ENCODE results near the gene PRKAR1B.

PRKAR1B gene

GRCh38 chr7:569071-569855, 157.8 kb downstream of the PRKAR1B start:
- no peak for TF ChIP-seq TEAD4 (IDR thresholded peaks at IDR 0.05)
- no peak for TF ChIP-seq RAD21 (IDR thresholded peaks at IDR 0.05; ENCODE audit: low read depth)
- TF ChIP-seq CREB1 (IDR thresholded peaks at IDR 0.05; ENCODE audit: low read depth) = no peak
- TF ChIP-seq ZBTB7A (IDR thresholded peaks at IDR 0.05; ENCODE audit: low read depth) = no peak
- no peak for TF ChIP-seq TCF12 (IDR thresholded peaks at IDR 0.05; ENCODE audit: low read depth)
- no peak for TF ChIP-seq EP300 (IDR thresholded peaks at IDR 0.05; ENCODE audit: borderline replicate concordance)
- no peak for TF ChIP-seq MAX (IDR thresholded peaks at IDR 0.05)
- no peak for TF ChIP-seq NFIC (IDR thresholded peaks at IDR 0.05)
- TF ChIP-seq USF1 (IDR thresholded peaks at IDR 0.05) = no peak
- no peak for TF ChIP-seq TAF1 (IDR thresholded peaks at IDR 0.05; ENCODE audit: low read depth)
- no peak for TF ChIP-seq YY1 (IDR thresholded peaks at IDR 0.05; ENCODE audit: low read depth)
- no peak for TF ChIP-seq EGR1 (IDR thresholded peaks at IDR 0.05)
- TF ChIP-seq FOXM1 (IDR thresholded peaks at IDR 0.05; ENCODE audit: borderline replicate concordance, low read depth) = no peak
- no peak for TF ChIP-seq CEBPB (IDR thresholded peaks at IDR 0.05)
- TF ChIP-seq REST (IDR thresholded peaks at IDR 0.05; ENCODE audit: low read depth) = no peak

GRCh38 chr7:568031-568951, 158.8 kb downstream of the PRKAR1B start:
- TF ChIP-seq CREB1 (IDR thresholded peaks at IDR 0.05; ENCODE audit: low read depth) (no peak), YY1 (IDR thresholded peaks at IDR 0.05; ENCODE audit: low read depth) (no peak), REST (IDR thresholded peaks at IDR 0.05; ENCODE audit: low read depth) (no peak), EGR1 (IDR thresholded peaks at IDR 0.05) (no peak), TCF12 (IDR thresholded peaks at IDR 0.05; ENCODE audit: low read depth) (no peak), TEAD4 (IDR thresholded peaks at IDR 0.05) (no peak), ZBTB7A (IDR thresholded peaks at IDR 0.05; ENCODE audit: low read depth) (no peak), FOXM1 (IDR thresholded peaks at IDR 0.05; ENCODE audit: borderline replicate concordance, low read depth) (no peak), MAX (IDR thresholded peaks at IDR 0.05) (no peak)

- no peak for TF ChIP-seq TEAD4 (IDR thresholded peaks at IDR 0.05)
- no peak for TF ChIP-seq EP300 (IDR thresholded peaks at IDR 0.05; ENCODE audit: borderline replicate concordance)
- no peak for TF ChIP-seq MAX (IDR thresholded peaks at IDR 0.05)
- no peak for TF ChIP-seq YY1 (IDR thresholded peaks at IDR 0.05; ENCODE audit: low read depth)
- no peak for TF ChIP-seq NFIC (IDR thresholded peaks at IDR 0.05)
- no peak for TF ChIP-seq USF1 (IDR thresholded peaks at IDR 0.05)
- no peak for TF ChIP-seq FOXM1 (IDR thresholded peaks at IDR 0.05; ENCODE audit: borderline replicate concordance, low read depth)
- no peak for TF ChIP-seq CREB1 (IDR thresholded peaks at IDR 0.05; ENCODE audit: low read depth)
- no peak for TF ChIP-seq CEBPB (IDR thresholded peaks at IDR 0.05)
- TF ChIP-seq RAD21 (IDR thresholded peaks at IDR 0.05; ENCODE audit: low read depth) = no peak
- TF ChIP-seq TCF12 (IDR thresholded peaks at IDR 0.05; ENCODE audit: low read depth) = no peak
These were observed 159.7 kb downstream of the PRKAR1B start for GRCh38 chr7:567305-567883.

GRCh38 chr7:566100-566499, 161.0 kb downstream of the PRKAR1B start:
- TF ChIP-seq TEAD4 (IDR thresholded peaks at IDR 0.05) = no peak
